Astrocyte of the cerebellum (primary cell): ENCODE measurements around the gene AJM1.
"Not testable (repeated sequence)": the region's sequence is repeated elsewhere in the genome, so short reads cannot be mapped to it uniquely, and the experiment has no call there.

ENCODE experiments used
- DNase-seq: peaks from one replicate; pipeline ENCODE4 v3.0.0-alpha.2; 2011; ENCODE audit warnings: low read depth
- H3K4me3 ChIP-seq: 2 replicates; pipeline ENCODE4 v1.5.1; 2011; ENCODE audit warnings: mild to moderate bottlenecking, low read depth, low read length, moderate library complexity
- in situ Hi-C: cut with HindIII; loops from 2 replicates; pipeline ENCODE4 v1.10.0; 2017; ENCODE audit warnings: low sequenced_read_pairs
- TF ChIP-seq, protein P1 (sequence below): IDR thresholded peaks from 2 replicates; pipeline ENCODE4 v1.5.1; 2012; ENCODE audit warnings: low read length, low read depth, moderate library complexity, mild to moderate bottlenecking; ENCODE audit errors: missing control alignments

AJM1 gene

DNA sequence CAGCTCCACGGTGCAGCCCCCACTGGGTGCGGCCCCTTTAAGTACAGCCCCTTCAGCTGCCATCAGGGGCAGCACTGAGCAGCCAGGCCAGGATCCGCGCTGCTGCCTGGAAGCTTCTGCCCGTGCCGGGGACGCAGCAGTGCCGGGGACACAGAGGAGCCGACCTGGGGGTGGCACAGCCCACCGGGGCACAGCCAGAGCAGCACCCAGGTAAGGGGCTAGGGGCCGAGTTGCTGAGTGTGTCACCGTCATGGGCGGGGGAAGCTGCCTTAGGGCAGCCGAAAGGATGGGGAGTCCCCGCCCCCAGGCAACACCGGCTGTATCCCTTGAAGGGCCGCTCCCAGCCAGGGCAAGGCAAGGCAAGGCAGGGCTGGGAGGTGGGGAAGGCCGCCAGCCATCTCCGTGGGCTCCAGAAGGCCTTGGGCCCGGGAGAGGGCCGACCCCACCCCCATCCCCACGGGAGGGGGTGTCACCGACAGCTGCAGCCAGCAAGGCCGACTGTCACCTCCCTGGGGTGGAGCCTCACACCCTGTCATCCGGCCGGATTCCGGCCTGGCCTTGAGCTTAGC is at the start of gene AJM1:
AJM1 (plus strand) TSS at position 99 of the 569 bp plus-strand sequence. CDS start 1,937 bp downstream, outside the sequence.
- TF ChIP-seq, protein P1, sequence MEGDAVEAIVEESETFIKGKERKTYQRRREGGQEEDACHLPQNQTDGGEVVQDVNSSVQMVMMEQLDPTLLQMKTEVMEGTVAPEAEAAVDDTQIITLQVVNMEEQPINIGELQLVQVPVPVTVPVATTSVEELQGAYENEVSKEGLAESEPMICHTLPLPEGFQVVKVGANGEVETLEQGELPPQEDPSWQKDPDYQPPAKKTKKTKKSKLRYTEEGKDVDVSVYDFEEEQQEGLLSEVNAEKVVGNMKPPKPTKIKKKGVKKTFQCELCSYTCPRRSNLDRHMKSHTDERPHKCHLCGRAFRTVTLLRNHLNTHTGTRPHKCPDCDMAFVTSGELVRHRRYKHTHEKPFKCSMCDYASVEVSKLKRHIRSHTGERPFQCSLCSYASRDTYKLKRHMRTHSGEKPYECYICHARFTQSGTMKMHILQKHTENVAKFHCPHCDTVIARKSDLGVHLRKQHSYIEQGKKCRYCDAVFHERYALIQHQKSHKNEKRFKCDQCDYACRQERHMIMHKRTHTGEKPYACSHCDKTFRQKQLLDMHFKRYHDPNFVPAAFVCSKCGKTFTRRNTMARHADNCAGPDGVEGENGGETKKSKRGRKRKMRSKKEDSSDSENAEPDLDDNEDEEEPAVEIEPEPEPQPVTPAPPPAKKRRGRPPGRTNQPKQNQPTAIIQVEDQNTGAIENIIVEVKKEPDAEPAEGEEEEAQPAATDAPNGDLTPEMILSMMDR, result peak; percentile 84
- in situ Hi-C loops, result not testable (repeated sequence)
- DNase-seq, result peak; percentile 42
- H3K4me3 ChIP-seq, result peak within 1 kb of the TSS; percentile 48

DNA sequence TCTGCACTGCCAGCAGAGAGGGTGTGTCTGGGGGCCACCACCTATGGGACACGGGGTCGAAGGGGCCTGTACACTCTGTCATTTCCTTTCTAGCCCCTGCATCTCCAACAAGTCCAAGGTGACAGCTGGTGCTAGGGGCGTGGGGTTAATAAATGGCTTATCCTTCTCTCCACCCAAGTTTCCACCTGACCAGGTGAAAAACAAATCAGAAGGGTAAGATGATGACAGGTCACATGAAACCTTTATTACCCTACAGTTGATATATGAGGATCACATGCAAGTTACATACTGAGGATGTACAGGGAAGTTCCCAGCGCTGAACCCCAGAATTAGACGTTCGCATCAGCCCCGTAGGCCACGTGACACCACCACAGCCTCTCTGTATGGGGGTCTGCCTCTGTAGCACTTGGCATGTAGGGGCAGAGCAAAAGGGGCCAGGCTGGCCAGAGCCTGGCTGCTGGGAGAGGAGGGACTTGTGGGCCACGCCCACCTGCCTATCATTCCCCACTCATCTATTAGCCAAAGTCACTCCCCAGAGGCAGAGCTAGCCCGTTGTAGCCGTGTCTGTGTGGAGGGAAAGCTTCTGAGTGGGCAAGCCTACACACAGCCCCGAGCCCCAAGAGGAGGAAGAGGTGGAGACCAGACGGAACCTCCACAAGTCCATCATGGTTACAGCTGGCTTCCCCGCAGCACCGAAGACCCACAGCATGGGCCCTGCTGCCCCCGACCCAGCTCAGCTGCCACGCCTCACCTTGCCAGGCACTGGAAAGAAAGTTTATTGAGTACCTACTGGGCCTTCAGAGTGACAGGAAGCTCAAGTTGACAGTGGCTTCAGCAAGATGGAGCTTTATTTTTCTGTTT is 49.0 kb upstream of the AJM1 start:
- no peak overlapping the region for H3K4me3 ChIP-seq
- in situ Hi-C loops, result loop anchor here (25.0 kb wide), 1 partner anchor 244 kb away; the partner anchor contains the start of genes ABCA2, FUT7 and NPDC1
- no peak for DNase-seq
- TF ChIP-seq, protein P1, result no peak

DNA sequence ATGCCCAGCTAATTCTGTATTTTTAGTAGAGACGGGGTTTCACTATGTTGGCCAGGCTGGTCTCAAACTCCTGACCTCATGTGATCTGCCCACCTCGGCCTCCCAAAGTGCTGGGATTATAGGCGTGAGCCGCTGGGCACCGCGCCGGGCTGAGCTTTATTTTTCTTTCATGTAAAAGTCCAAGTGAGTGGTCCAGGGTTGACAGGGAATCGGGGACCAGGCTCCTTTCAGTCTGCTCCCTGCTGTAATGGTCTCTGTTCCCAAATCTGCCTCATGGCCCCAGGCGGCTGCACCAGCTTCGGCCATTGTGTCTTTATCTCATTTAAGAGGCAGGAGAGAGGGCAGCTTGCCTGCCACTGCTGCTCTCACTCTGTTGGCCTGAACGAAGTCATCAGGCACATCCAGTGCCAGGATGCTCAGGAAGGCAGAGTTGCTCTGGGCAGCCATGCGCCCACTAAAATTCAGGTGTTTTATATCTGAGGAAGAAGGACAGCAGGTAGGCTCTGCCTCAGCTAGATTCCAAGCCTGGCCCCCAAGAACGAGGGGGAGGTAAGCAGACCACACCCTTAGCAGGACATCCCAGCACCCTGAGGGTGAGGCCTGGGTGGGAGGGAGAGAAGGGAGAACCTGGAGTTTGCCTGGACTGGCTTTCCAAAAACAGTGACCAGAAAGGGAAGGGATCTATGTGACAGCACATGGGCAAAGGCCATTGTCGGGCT is 47.8 kb upstream of the AJM1 start:
- in situ Hi-C loops, result loop anchor here (25.0 kb wide), 1 partner anchor 243 kb away; the partner anchor contains the start of genes ABCA2, FUT7 and NPDC1
- no peak for DNase-seq
- H3K4me3 ChIP-seq, result no peak overlapping the region
- TF ChIP-seq, protein P1, result no peak

DNA sequence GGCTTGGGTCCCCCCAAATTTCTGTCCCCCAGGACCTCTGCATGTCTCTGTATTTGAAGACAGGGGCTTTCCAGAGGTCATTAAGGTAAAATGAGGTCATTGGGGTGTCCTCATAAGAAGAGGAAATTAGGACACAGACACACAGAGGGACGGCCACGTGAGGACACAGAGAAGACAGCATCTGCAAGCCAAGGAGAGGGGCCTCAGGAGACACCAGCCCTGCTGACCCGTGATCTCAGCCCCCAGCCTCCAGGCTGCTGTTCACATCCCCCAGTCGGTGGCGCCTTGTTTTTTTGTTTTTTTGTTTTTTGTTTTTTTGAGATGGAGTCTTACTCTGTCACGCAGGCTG is 47.3 kb upstream of the AJM1 start:
- in situ Hi-C loops, result loop anchor here (25.0 kb wide), 1 partner anchor 242 kb away; the partner anchor contains the start of genes ABCA2, FUT7 and NPDC1
- TF ChIP-seq, protein P1, result no peak
- no peak for DNase-seq
- H3K4me3 ChIP-seq, result no peak overlapping the region

DNA sequence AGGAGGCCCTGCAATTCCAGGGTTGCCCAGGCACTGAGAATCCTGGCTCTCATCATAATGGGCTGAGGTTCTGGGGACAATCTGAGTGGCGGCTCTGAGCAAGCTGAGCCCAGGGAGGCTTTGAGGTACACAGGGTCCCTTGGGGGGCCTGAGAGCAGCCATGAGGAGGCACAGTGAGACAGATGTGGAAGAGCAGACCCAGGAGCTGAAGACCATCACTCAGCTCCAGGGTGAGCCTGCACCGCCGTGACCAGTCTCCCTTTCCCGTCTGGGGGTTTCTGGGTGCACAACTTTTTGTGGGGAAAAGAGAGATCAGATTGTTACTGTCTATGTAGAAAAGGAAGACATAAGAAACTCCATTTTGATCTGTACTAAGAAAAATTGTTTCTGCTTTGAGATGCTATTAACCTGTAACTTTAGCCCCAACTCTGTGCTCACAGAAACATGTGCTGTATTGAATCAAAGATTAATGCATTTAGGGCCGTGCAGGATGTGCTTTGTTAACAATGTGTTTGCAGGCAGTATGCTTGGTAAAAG is 46.0 kb upstream of the AJM1 start, which contains the start of gene CCDC183:
CCDC183 (plus strand) TSS at position 101 of the 537 bp plus-strand sequence; CDS start at position 161, 60 bp downstream.
- H3K4me3 ChIP-seq, result no peak within 1 kb of the TSS
- no peak for DNase-seq
- in situ Hi-C loops, result loop anchor here (25.0 kb wide), 1 partner anchor 241 kb away; the partner anchor contains the start of genes ABCA2, FUT7 and NPDC1
- TF ChIP-seq, protein P1, result no peak

DNA sequence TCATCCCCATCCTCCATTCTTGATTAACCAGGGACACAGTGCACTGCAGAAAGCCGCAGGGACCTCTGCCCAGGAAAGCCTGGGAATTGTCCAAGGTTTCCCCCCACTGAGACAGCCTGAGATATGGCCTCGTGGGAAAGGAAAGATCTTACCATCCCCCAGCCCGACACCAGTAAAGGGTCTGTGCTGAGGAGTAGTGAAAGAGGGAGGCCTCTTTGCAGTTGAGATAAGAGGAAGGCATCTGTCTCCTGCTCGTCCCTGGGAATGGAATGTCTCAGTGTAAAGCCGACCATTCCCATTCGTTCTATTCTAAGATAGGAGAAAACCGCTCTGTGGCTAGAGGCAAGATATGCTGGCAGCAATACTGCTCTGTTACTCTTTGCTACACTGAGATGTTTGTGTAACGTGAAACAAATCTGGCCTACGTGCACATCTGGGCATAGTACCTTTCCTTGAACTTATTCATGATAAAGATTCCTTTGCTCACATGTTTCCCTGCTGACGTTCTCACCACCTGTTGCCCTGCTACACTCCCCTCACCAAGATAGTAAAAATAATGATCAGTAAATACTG is 45.4 kb upstream of the AJM1 start:
- DNase-seq, H3K4me3 ChIP-seq: not testable (repeated sequence)
- in situ Hi-C loops, result loop anchor here (25.0 kb wide), 1 partner anchor 240 kb away; the partner anchor contains the start of genes ABCA2, FUT7 and NPDC1
